Liver (tissue), 9 donors: Measurements from ENCODE around the gene ENOX1. TPM values are rescaled to one million over a fixed set of nuclear protein-coding genes. Genes with fewer than 3 reads are reported as not detected.
"Not testable (repeated sequence)": the region's sequence is repeated elsewhere in the genome, so short reads cannot be mapped to it uniquely, and the experiment has no call there.

Experiments
- DNase-seq: peaks from one replicate; pipeline ENCODE4 v3.0.0-alpha.2; 2017; ENCODE audit warnings: low spot score
- H3K27ac ChIP-seq, 2 donors: one replicate each; pipeline ENCODE4 v1.7.0; 2013; ENCODE audit warnings: inconsistent platforms in 2 of 2, low read length in 2 of 2, control low read depth in 1 of 2, low read depth in 1 of 2, mild to moderate bottlenecking in 1 of 2
- H3K27me3 ChIP-seq, 4 donors: one replicate each; pipeline versions ENCODE4 v1.6.1 to v1.7.0; 2013; ENCODE audit warnings: low read length in 3 of 4, inconsistent platforms in 1 of 4, mild to moderate bottlenecking in 1 of 4, moderate library complexity in 1 of 4; ENCODE audit not compliant: control insufficient read depth in 4 of 4, insufficient read depth in 4 of 4
- H3K36me3 ChIP-seq, 4 donors: one replicate each; pipeline versions ENCODE4 v1.6.1 to v1.7.0; 2013; ENCODE audit warnings: low read length in 3 of 4, mild to moderate bottlenecking in 3 of 4, low read depth in 1 of 4, moderate library complexity in 1 of 4; ENCODE audit not compliant: control insufficient read depth in 4 of 4, insufficient read depth in 3 of 4
- H3K4me1 ChIP-seq, 4 donors: one replicate each; pipeline versions ENCODE4 v1.6.1 to v1.7.0; 2013; ENCODE audit warnings: low read length in 3 of 4, mild to moderate bottlenecking in 3 of 4, moderate library complexity in 1 of 4; ENCODE audit not compliant: control insufficient read depth in 4 of 4, insufficient read depth in 4 of 4
- H3K4me3 ChIP-seq, 3 donors: one replicate each; pipeline versions ENCODE4 v1.6.1 to v1.7.0; 2013; ENCODE audit warnings: low read length in 3 of 3, control low read depth in 1 of 3, low read depth in 1 of 3, mild to moderate bottlenecking in 1 of 3
- H3K9ac ChIP-seq, 2 donors: one replicate each; pipeline ENCODE4 v1.7.0; 2013; ENCODE audit warnings: low read length in 2 of 2, mild to moderate bottlenecking in 2 of 2, moderate library complexity in 2 of 2, control low read depth in 1 of 2, low read depth in 1 of 2
- H3K9me3 ChIP-seq, 4 donors: one replicate each; pipeline versions ENCODE4 v1.6.1 to v1.7.0; 2013; ENCODE audit warnings: low read length in 3 of 4; ENCODE audit not compliant: control insufficient read depth in 4 of 4
- ATF3 ChIP-seq: IDR thresholded peaks from 2 replicates; pipeline ENCODE4 v1.6.1; 2016; ENCODE audit warnings: antibody characterized with exemption
- CTCF ChIP-seq: fragments of 150-350 bp; IDR thresholded peaks from 2 replicates; pipeline ENCODE4 v1.5.1; 2017; ENCODE audit warnings: improper control_type of control experiment, low read depth, low read length; ENCODE audit not compliant: missing input control
- EGR1 ChIP-seq, 2 donors: IDR thresholded peaks; 2 replicates each; pipeline ENCODE4 v1.6.1; 2016 to 2018; ENCODE audit warnings: antibody characterized with exemption in 2 of 2, low read depth in 2 of 2
- FOXA1 ChIP-seq: IDR thresholded peaks from 2 replicates; pipeline ENCODE4 v1.6.1; 2016; ENCODE audit warnings: antibody characterized with exemption
- HNF4A ChIP-seq, 2 donors: conservative IDR thresholded peaks; 2 replicates each; pipeline ENCODE4 v1.6.1; 2016; ENCODE audit warnings: antibody characterized with exemption in 2 of 2, mild to moderate bottlenecking in 2 of 2
- JUND ChIP-seq, 2 donors: IDR thresholded peaks; 2 replicates each; pipeline ENCODE4 v1.6.1; 2016; ENCODE audit warnings: antibody characterized with exemption in 2 of 2
- WGBS: extraction: QIAGEN DNeasy Blood & Tissue Kit; methylation state at CpG from one replicate; pipeline ENCODE4 v1.1.7; 2013; 5-methylcytosine and 5-hydroxymethylcytosine counted together
- polyA plus RNA-seq, 2 donors: library from polyadenylated mRNA; stranded (reverse) in 1 of 2; unstranded in 1 of 2; fragments of 200-250 nt in 1 of 2; fragments of >200 nt in 1 of 2; fragmentation: Nextera tagmentation in 1 of 2; extraction: Ambion mirVana in 1 of 2; gene quantifications; one replicate each; pipeline versions ENCODE4 v1.2.1 to v1.2.3, GENCODE V29; 2013 to 2015
- total RNA-seq, 2 donors: library from RNA; depleted of rRNA; stranded (reverse); fragments of >200 nt; gene quantifications; one replicate each; pipeline ENCODE4 v1.2.3, GENCODE V29; 2014
- TF ChIP-seq, protein P1 (sequence below): IDR thresholded peaks from 2 replicates; pipeline ENCODE4 v1.6.1; 2016; ENCODE audit warnings: antibody characterized with exemption
- TF ChIP-seq, protein P2 (sequence below): IDR thresholded peaks from 2 replicates; pipeline ENCODE4 v1.6.1; 2016; ENCODE audit warnings: antibody characterized with exemption, mild to moderate bottlenecking
- donor health status: healthy.
- donor health status: healthy.
- donor health status: healthy.
- donor health status: healthy.
- donor health status: healthy.

ENOX1 gene
- total and polyA plus RNA-seq, 4 donors, result 0.02 to 0.33 (median 0.08) TPM; not detected in 1

GRCh38 chr13:43824656-43825055, 37.9 kb upstream of the ENOX1 start:
- H3K9me3 ChIP-seq, H3K27ac ChIP-seq, H3K4me3 ChIP-seq, DNase-seq, H3K4me1 ChIP-seq, H3K27me3 ChIP-seq, H3K9ac ChIP-seq, H3K36me3 ChIP-seq: not testable (repeated sequence)
- WGBS, result 97% methylated on average over 1 of the region's 1 CpG

- Histone ChIP-seq H3K27ac (no peak overlapping the region), H3K27me3 (no peaks in the 10 kb centered on the region), H3K9ac (no peak overlapping the region), H3K4me3 (no peak overlapping the region), H3K4me1 (no peaks in the 10 kb centered on the region), H3K36me3 (no peaks in the 10 kb centered on the region), H3K9me3 (no peaks in the 10 kb centered on the region)
- no peak for TF ChIP-seq CTCF
- TF ChIP-seq HNF4A (conservative IDR thresholded peaks at IDR 0.05), result no peak
- WGBS, result 53% methylated on average over 1 of the region's 1 CpG
- DNase-seq, result no peak
Measured at GRCh38 chr13:43822969-43823368, 36.2 kb upstream of the ENOX1 start.

- 74% methylated on average over 4 of the region's 4 CpGs for WGBS
- DNase-seq, result no peak
- Histone ChIP-seq H3K4me3 (no peak overlapping the region), H3K27me3 (no peaks in the 10 kb centered on the region), H3K9ac (no peak overlapping the region), H3K4me1 (no peaks in the 10 kb centered on the region), H3K27ac (no peak overlapping the region), H3K36me3 (no peaks in the 10 kb centered on the region), H3K9me3 (no peaks in the 10 kb centered on the region)
- TF ChIP-seq ATF3 (no peak), JUND (IDR thresholded peaks at IDR 0.05) (no peak), FOXA1 (no peak), EGR1 (IDR thresholded peaks at IDR 0.05; ENCODE audit: low read depth in 2 of 2) (no peak)
- TF ChIP-seq, protein P1, sequence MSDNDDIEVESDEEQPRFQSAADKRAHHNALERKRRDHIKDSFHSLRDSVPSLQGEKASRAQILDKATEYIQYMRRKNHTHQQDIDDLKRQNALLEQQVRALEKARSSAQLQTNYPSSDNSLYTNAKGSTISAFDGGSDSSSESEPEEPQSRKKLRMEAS, result no peak
- TF ChIP-seq, protein P2, sequence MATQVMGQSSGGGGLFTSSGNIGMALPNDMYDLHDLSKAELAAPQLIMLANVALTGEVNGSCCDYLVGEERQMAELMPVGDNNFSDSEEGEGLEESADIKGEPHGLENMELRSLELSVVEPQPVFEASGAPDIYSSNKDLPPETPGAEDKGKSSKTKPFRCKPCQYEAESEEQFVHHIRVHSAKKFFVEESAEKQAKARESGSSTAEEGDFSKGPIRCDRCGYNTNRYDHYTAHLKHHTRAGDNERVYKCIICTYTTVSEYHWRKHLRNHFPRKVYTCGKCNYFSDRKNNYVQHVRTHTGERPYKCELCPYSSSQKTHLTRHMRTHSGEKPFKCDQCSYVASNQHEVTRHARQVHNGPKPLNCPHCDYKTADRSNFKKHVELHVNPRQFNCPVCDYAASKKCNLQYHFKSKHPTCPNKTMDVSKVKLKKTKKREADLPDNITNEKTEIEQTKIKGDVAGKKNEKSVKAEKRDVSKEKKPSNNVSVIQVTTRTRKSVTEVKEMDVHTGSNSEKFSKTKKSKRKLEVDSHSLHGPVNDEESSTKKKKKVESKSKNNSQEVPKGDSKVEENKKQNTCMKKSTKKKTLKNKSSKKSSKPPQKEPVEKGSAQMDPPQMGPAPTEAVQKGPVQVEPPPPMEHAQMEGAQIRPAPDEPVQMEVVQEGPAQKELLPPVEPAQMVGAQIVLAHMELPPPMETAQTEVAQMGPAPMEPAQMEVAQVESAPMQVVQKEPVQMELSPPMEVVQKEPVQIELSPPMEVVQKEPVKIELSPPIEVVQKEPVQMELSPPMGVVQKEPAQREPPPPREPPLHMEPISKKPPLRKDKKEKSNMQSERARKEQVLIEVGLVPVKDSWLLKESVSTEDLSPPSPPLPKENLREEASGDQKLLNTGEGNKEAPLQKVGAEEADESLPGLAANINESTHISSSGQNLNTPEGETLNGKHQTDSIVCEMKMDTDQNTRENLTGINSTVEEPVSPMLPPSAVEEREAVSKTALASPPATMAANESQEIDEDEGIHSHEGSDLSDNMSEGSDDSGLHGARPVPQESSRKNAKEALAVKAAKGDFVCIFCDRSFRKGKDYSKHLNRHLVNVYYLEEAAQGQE, result no peak
Measured at GRCh38 chr13:43816401-43816889, 29.7 kb upstream of the ENOX1 start.
